ENCODE measurements around the gene COA4. TPM values are rescaled to one million over a fixed set of nuclear protein-coding genes. Genes with fewer than 3 reads are reported as not detected.

COA4 gene
- total RNA-seq, 1 experiment from 2014 or later: 155 TPM

DNA sequence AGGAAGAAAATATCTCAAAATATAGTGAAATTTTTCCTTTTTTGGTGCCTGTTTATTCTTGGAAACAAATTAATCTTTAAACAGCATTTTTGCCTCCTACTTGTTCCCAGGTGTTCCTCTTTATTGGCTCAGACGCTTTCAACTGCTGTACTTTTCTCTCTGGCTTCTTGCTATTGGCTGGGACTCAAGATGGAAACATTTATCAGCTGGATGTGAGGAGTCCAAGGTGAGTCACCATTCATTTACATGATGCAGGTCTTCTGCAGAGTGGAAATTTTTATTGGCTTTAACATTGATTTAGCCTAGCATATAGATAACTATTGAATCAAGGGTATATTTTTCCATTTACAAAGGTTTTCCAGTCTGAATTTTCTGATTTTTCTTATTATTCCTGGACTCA, 39.8 kb upstream of the COA4 start:
- in situ Hi-C loops (cut with HindIII; ENCODE audit: low pct_unique_long_range_greater_than_20kb, low sequenced_read_pairs) (no loop called here), intact Hi-C loops (cut with micrococcal nuclease; ENCODE audit: unreplicated experiment) (no loop called here)
- ATAC-seq (no peak), DNase-seq (ENCODE audit: low read depth, low spot score) (no peak)
- Histone ChIP-seq H3K9me3 (ENCODE audit: control insufficient read depth, insufficient read depth, low read depth, low read length) (no peaks in the 10 kb centered on the region), H3K4me1 (ENCODE audit: control insufficient read depth, insufficient read depth, low read length) (no peaks in the 10 kb centered on the region), H3K4me3 (ENCODE audit: low read depth in 2 of 2, low read length in 2 of 2) (no peak overlapping the region), H3K27me3 (ENCODE audit: control insufficient read depth, insufficient read depth, low read length) (no peaks in the 10 kb centered on the region), H3K36me3 (ENCODE audit: control insufficient read depth, insufficient read depth, low read length) (0 out of 2 replicates have a peak, but pooled peaks cover 2% of the 10 kb centered on the region), H3K27ac (ENCODE audit: low read length) (no peak overlapping the region)
- BruUV-seq (replicated peaks): no TSS peak
- ChIA-PET CTCF (no interaction called here), POLR2A (no interaction called here)
- no peak for TF ChIP-seq SIN3A (IDR thresholded peaks at IDR 0.05; ENCODE audit: borderline replicate concordance, insufficient read depth, low read depth, low read length)
- no peak for TF ChIP-seq TCF7L2 (IDR thresholded peaks at IDR 0.05; ENCODE audit: low read depth, low read length)
- TF ChIP-seq POLR2AphosphoS5 (IDR thresholded peaks at IDR 0.05; ENCODE audit: low read depth, low read length): no peak
- TF ChIP-seq REST (IDR thresholded peaks at IDR 0.05; ENCODE audit: insufficient read depth in 1 of 2, low read depth in 2 of 2, low read length in 1 of 2): no peak
- TF ChIP-seq, protein P1, sequence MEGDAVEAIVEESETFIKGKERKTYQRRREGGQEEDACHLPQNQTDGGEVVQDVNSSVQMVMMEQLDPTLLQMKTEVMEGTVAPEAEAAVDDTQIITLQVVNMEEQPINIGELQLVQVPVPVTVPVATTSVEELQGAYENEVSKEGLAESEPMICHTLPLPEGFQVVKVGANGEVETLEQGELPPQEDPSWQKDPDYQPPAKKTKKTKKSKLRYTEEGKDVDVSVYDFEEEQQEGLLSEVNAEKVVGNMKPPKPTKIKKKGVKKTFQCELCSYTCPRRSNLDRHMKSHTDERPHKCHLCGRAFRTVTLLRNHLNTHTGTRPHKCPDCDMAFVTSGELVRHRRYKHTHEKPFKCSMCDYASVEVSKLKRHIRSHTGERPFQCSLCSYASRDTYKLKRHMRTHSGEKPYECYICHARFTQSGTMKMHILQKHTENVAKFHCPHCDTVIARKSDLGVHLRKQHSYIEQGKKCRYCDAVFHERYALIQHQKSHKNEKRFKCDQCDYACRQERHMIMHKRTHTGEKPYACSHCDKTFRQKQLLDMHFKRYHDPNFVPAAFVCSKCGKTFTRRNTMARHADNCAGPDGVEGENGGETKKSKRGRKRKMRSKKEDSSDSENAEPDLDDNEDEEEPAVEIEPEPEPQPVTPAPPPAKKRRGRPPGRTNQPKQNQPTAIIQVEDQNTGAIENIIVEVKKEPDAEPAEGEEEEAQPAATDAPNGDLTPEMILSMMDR (IDR thresholded peaks at IDR 0.05): no peak

DNA sequence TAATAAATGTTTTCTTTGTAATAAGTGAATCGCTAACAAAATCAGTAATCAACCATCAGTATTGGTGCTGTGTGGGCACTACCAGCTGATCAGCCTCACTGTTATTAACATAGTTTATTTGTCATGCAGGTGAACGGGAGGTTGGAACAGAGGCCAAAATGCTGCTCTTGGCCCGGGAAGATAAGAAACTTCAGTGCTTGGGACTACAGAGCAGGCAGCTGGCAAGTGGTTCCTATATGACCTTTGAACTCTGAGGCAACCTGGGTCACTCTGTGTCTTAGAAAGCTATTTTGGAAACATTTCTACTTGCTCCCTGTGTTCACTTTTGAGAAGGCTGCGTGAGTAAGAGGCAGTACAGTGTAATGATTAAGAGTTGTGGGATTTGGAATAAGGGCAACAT, 37.6 kb upstream of the COA4 start:
- intact Hi-C loops (cut with micrococcal nuclease; ENCODE audit: unreplicated experiment) (no loop called here), in situ Hi-C loops (cut with HindIII; ENCODE audit: low pct_unique_long_range_greater_than_20kb, low sequenced_read_pairs) (no loop called here)
- Histone ChIP-seq H3K36me3 (ENCODE audit: control insufficient read depth, insufficient read depth, low read length) (0 out of 2 replicates have a peak, but pooled peaks cover 2% of the 10 kb centered on the region), H3K9me3 (ENCODE audit: control insufficient read depth, insufficient read depth, low read depth, low read length) (no peaks in the 10 kb centered on the region), H3K4me3 (ENCODE audit: low read depth in 2 of 2, low read length in 2 of 2) (no peak overlapping the region), H3K4me1 (ENCODE audit: control insufficient read depth, insufficient read depth, low read length) (no peaks in the 10 kb centered on the region), H3K27ac (ENCODE audit: low read length) (no peak overlapping the region), H3K27me3 (ENCODE audit: control insufficient read depth, insufficient read depth, low read length) (no peaks in the 10 kb centered on the region)
- CTCF ChIA-PET: no interaction called here
- DNase-seq (ENCODE audit: low read depth, low spot score): no peak
- no peak for TF ChIP-seq SIN3A (IDR thresholded peaks at IDR 0.05; ENCODE audit: borderline replicate concordance, insufficient read depth, low read depth, low read length)
- no peak for TF ChIP-seq POLR2AphosphoS5 (IDR thresholded peaks at IDR 0.05; ENCODE audit: low read depth, low read length)
- no peak for TF ChIP-seq TCF7L2 (IDR thresholded peaks at IDR 0.05; ENCODE audit: low read depth, low read length)
- TF ChIP-seq, protein P1 (IDR thresholded peaks at IDR 0.05): no peak
- TF ChIP-seq REST (IDR thresholded peaks at IDR 0.05; ENCODE audit: insufficient read depth in 1 of 2, low read depth in 2 of 2, low read length in 1 of 2): no peak
- no peak for ATAC-seq
- BruUV-seq (replicated peaks): no TSS peak
- POLR2A ChIA-PET: no interaction called here
